ENCODE results near the gene DPP6.

Gene DPP6

DNA sequence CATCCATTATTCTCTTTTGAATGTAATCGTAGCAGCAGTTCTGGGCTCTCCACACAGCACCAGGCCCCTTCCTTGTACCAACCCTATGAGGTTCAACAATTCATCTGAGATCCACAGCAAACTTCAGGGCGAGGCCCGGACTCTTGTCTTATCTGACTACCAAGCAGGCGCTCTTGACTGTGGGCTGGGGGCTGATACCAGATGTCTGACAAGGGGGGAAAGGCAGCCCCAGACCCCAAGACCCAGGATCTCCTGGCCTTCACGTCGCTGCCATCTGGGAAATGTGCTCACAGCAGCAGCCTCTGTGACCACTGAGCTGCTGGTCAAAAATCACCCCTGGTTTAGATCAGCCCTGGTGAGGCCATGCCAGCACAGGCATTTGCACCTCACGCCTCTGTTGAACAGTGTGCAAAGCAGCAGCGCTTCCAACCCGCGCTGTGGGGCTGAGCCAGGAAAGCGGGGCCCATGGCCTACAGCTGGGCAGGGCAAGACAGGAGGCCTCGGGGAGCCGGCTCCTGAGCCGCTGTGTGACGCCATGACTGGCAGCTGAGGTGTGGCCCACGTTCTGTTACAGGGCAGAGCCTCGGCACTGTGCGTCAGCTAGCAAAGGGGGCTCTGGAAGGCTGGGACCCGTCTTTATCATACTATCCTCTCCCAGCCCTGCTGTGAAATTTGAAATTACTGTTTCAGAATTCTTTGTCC is 806.8 kb downstream of the DPP6 start:
- H3K9me3 ChIP-seq (ENCODE audit: control insufficient read depth, insufficient read depth, low read length), result no peaks in the 10 kb centered on the region
- no peaks in the 10 kb centered on the region for H3K27me3 ChIP-seq (ENCODE audit: control insufficient read depth, insufficient read depth, low read length)
- H3K4me3 ChIP-seq (ENCODE audit: low read depth, low read length), result no peak overlapping the region
- H3K9ac ChIP-seq (ENCODE audit: low read depth, low read length), result no peak overlapping the region
- no peaks in the 10 kb centered on the region for H3K4me1 ChIP-seq (ENCODE audit: control insufficient read depth, insufficient read depth, low read length)
- no peaks in the 10 kb centered on the region for H3K36me3 ChIP-seq (ENCODE audit: control insufficient read depth, insufficient read depth, low read length)

- no peak overlapping the region for H3K9ac ChIP-seq (ENCODE audit: low read depth, low read length)
- no peak overlapping the region for H3K4me3 ChIP-seq (ENCODE audit: low read depth, low read length)
- H3K27me3 ChIP-seq (ENCODE audit: control insufficient read depth, insufficient read depth, low read length), result no peaks in the 10 kb centered on the region
- H3K36me3 ChIP-seq (ENCODE audit: control insufficient read depth, insufficient read depth, low read length), result no peaks in the 10 kb centered on the region
- H3K4me1 ChIP-seq (ENCODE audit: control insufficient read depth, insufficient read depth, low read length), result no peaks in the 10 kb centered on the region
- H3K9me3 ChIP-seq (ENCODE audit: control insufficient read depth, insufficient read depth, low read length), result no peaks in the 10 kb centered on the region
These were observed 807.8 kb downstream of the DPP6 start for GRCh38 chr7:154859747-154860620.

GRCh38 chr7:154860621-154861375 is 808.6 kb downstream of the DPP6 start:
- Histone ChIP-seq H3K9ac (ENCODE audit: low read depth, low read length) (no peak overlapping the region), H3K4me3 (ENCODE audit: low read depth, low read length) (no peak overlapping the region), H3K4me1 (ENCODE audit: control insufficient read depth, insufficient read depth, low read length) (no peaks in the 10 kb centered on the region), H3K27me3 (ENCODE audit: control insufficient read depth, insufficient read depth, low read length) (no peaks in the 10 kb centered on the region), H3K36me3 (ENCODE audit: control insufficient read depth, insufficient read depth, low read length) (no peaks in the 10 kb centered on the region), H3K9me3 (ENCODE audit: control insufficient read depth, insufficient read depth, low read length) (no peaks in the 10 kb centered on the region)

DNA sequence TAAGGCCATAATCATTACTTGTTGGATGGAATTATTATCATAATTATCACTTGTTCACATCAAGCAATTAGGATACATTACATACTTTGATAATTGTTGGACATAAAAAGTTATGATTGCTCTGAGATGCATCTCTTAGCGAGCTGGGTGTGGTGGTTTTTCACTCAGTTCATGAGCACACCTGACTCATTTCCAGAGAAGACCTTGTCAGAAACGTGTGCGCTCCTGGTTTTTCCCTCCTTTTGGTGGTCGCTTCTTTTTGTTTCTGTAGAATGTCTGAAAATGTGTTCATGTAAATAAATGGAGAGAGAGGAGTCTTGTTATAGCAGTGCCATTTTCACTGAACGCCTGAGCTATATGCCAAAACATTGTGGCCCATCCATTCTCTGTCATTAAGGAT is 809.4 kb downstream of the DPP6 start:
- Histone ChIP-seq H3K27me3 (ENCODE audit: control insufficient read depth, insufficient read depth, low read length) (no peaks in the 10 kb centered on the region), H3K9me3 (ENCODE audit: control insufficient read depth, insufficient read depth, low read length) (no peaks in the 10 kb centered on the region), H3K4me3 (ENCODE audit: low read depth, low read length) (no peak overlapping the region), H3K9ac (ENCODE audit: low read depth, low read length) (no peak overlapping the region), H3K4me1 (ENCODE audit: control insufficient read depth, insufficient read depth, low read length) (no peaks in the 10 kb centered on the region), H3K36me3 (ENCODE audit: control insufficient read depth, insufficient read depth, low read length) (no peaks in the 10 kb centered on the region)

DNA sequence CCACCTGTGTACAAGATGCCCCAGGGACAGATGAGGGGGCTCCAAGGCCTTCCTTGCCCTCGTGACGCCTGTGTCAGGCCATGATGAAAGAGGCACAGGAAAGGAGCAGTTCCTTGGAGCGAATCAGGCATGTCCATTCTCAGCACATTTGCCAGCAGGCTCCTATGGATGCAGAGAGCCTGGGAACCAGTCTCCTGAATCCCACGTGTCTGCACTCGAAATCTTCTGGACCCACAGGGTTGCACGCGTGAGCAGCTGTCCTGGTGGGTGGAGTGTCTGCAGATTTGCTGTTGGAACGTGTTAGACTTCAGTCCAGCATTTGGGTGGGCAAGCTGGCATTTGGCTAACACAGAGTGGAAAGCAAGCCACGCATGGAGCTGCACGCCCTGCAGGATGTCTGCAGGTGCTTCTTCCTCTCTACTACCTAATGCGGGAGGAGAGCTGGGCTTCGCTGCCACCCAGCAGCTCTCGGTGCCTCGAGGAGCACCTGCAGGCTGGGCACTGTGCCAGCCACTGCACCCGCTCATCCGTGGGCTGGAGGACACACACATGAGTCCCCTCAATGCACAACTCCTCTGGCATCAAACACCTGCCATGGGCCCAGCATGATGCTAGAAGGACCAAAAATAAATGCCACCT is 810.1 kb downstream of the DPP6 start:
- Histone ChIP-seq H3K9ac (ENCODE audit: low read depth, low read length) (no peak overlapping the region), H3K9me3 (ENCODE audit: control insufficient read depth, insufficient read depth, low read length) (no peaks in the 10 kb centered on the region), H3K36me3 (ENCODE audit: control insufficient read depth, insufficient read depth, low read length) (no peaks in the 10 kb centered on the region), H3K4me3 (ENCODE audit: low read depth, low read length) (no peak overlapping the region), H3K27me3 (ENCODE audit: control insufficient read depth, insufficient read depth, low read length) (no peaks in the 10 kb centered on the region), H3K4me1 (ENCODE audit: control insufficient read depth, insufficient read depth, low read length) (no peaks in the 10 kb centered on the region)

DNA sequence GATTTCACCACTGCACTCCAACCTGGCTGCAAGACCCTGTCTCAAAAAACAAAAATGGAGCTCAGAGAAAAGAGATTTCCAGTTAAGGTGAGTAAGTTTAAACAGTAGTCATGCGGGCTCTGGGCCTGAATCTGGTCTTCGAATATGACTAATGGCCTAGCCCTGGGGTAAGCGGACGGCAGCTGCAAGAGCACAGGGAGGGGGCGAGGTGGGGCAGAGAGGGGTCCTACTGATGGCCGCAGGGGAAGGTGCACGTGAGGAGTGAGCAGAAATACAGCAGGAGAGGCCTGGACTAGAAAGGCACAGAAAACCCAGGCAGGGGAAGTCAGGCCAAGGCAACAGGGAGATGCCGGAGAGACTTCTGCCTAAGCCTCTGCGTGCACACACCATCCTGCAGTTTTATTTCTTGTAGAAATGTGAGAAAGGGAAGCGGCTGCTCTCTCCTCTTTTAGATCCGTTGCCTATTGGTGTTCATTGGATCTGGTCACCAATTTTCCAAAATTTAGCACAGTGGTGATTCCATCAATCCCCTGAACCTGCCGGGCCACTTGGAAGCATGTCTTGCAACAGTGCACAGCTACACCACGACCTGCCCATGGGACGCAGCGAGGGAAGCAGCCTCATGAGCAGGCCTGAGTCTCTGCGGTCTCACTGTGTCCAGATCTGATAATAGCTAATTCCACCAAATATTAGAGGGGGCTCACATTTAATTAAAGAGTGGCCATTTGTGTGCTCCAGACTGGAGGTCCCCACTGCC is 811.7 kb downstream of the DPP6 start:
- Histone ChIP-seq H3K36me3 (ENCODE audit: control insufficient read depth, insufficient read depth, low read length) (no peaks in the 10 kb centered on the region), H3K9me3 (ENCODE audit: control insufficient read depth, insufficient read depth, low read length) (no peaks in the 10 kb centered on the region), H3K4me1 (ENCODE audit: control insufficient read depth, insufficient read depth, low read length) (no peaks in the 10 kb centered on the region), H3K9ac (ENCODE audit: low read depth, low read length) (no peak overlapping the region), H3K27me3 (ENCODE audit: control insufficient read depth, insufficient read depth, low read length) (no peaks in the 10 kb centered on the region), H3K4me3 (ENCODE audit: low read depth, low read length) (no peak overlapping the region)

DNA sequence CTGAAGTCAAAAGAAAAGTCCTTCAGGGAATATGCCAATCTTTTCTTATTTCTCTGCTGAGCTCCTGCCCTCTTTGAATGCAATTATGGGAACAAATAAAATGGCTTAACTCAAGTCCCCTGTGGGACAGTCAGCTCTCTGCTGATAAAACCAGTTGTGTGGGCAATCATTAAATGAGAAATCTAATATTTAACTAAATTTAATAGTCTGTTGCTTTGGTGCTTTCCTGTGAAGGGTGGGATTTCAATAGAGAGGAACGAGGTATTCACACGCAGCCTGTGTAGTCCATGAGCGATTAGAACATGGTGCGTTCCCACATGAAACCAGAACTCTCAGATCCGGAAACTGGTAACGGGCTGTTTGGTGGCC is 812.3 kb downstream of the DPP6 start:
- no peaks in the 10 kb centered on the region for H3K27me3 ChIP-seq (ENCODE audit: control insufficient read depth, insufficient read depth, low read length)
- no peak overlapping the region for H3K9ac ChIP-seq (ENCODE audit: low read depth, low read length)
- H3K36me3 ChIP-seq (ENCODE audit: control insufficient read depth, insufficient read depth, low read length), result no peaks in the 10 kb centered on the region
- no peak overlapping the region for H3K4me3 ChIP-seq (ENCODE audit: low read depth, low read length)
- H3K4me1 ChIP-seq (ENCODE audit: control insufficient read depth, insufficient read depth, low read length), result no peaks in the 10 kb centered on the region
- no peaks in the 10 kb centered on the region for H3K9me3 ChIP-seq (ENCODE audit: control insufficient read depth, insufficient read depth, low read length)

GRCh38 chr7:154865984-154866685 is 813.9 kb downstream of the DPP6 start:
- H3K27me3 ChIP-seq (ENCODE audit: control insufficient read depth, insufficient read depth, low read length), result no peaks in the 10 kb centered on the region
- no peaks in the 10 kb centered on the region for H3K4me1 ChIP-seq (ENCODE audit: control insufficient read depth, insufficient read depth, low read length)
- H3K4me3 ChIP-seq (ENCODE audit: low read depth, low read length), result no peak overlapping the region
- H3K9me3 ChIP-seq (ENCODE audit: control insufficient read depth, insufficient read depth, low read length), result no peaks in the 10 kb centered on the region
- no peaks in the 10 kb centered on the region for H3K36me3 ChIP-seq (ENCODE audit: control insufficient read depth, insufficient read depth, low read length)
- no peak overlapping the region for H3K9ac ChIP-seq (ENCODE audit: low read depth, low read length)

GRCh38 chr7:154867068-154867467 is 814.9 kb downstream of the DPP6 start:
- H3K4me1 ChIP-seq (ENCODE audit: control insufficient read depth, insufficient read depth, low read length), result no peaks in the 10 kb centered on the region

DNA sequence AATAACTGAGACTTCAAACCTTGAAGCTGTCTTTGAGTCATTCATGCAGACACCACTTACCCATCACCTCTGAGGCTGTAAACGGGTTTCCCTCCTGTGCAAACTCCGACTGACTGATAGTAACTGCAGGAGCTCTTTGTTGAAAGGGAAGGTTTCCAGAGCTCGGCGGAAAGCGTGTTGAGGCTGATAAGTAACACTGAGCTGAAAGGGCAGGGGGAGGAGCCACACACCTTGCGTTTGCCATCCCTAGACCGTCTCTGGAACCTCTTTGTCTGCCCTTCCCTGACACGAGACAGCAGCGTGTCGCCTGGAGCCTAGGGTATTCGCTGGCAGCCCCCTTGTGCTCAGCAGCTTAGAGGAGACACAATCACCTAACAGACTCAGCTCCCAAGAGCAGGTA is 816.7 kb downstream of the DPP6 start:
- no peak overlapping the region for H3K4me3 ChIP-seq (ENCODE audit: low read depth, low read length)
- no peaks in the 10 kb centered on the region for H3K4me1 ChIP-seq (ENCODE audit: control insufficient read depth, insufficient read depth, low read length)
- no peaks in the 10 kb centered on the region for H3K27me3 ChIP-seq (ENCODE audit: control insufficient read depth, insufficient read depth, low read length)
- H3K9ac ChIP-seq (ENCODE audit: low read depth, low read length), result no peak overlapping the region
- H3K36me3 ChIP-seq (ENCODE audit: control insufficient read depth, insufficient read depth, low read length), result no peaks in the 10 kb centered on the region
- no peaks in the 10 kb centered on the region for H3K9me3 ChIP-seq (ENCODE audit: control insufficient read depth, insufficient read depth, low read length)

More at GRCh38 chr7:154867068-154867467, 814.9 kb downstream of the DPP6 start:
- no peak overlapping the region for H3K4me3 ChIP-seq (ENCODE audit: low read depth, low read length)
- no peaks in the 10 kb centered on the region for H3K36me3 ChIP-seq (ENCODE audit: control insufficient read depth, insufficient read depth, low read length)
- H3K27me3 ChIP-seq (ENCODE audit: control insufficient read depth, insufficient read depth, low read length), result no peaks in the 10 kb centered on the region
- H3K9ac ChIP-seq (ENCODE audit: low read depth, low read length), result no peak overlapping the region
- no peaks in the 10 kb centered on the region for H3K9me3 ChIP-seq (ENCODE audit: control insufficient read depth, insufficient read depth, low read length)
